Measurements from ENCODE around the gene DCXR.

Gene DCXR

GRCh38 chr17:82011617-82012187, 25.8 kb downstream of the DCXR start:
- DNase-seq: no peak
- no peak overlapping the region for H3K14ac ChIP-seq (ENCODE audit: low read length in 2 of 2)
- 96% methylated on average over 19 of the region's 19 CpGs for WGBS
- H3K4me3 ChIP-seq (ENCODE audit: insufficient read depth in 1 of 2, low read depth in 1 of 2, low read length in 2 of 2): no peak overlapping the region
- no peaks in the 10 kb centered on the region for H3K27me3 ChIP-seq (ENCODE audit: control insufficient read depth in 1 of 2, insufficient read depth in 1 of 2, low read length in 2 of 2)
- no peak overlapping the region for H2BK12ac ChIP-seq (ENCODE audit: low read length in 2 of 2)
- H3K36me3 ChIP-seq (ENCODE audit: control insufficient read depth in 1 of 2, insufficient read depth in 2 of 2, low read depth in 1 of 2, low read length in 2 of 2): peaks cover 0 to 69% of the 10 kb centered on the region in 2 experiments
- H3K23ac ChIP-seq (ENCODE audit: low read length in 2 of 2): no peak overlapping the region
- no peak overlapping the region for H3K27ac ChIP-seq (ENCODE audit: low read length, poor library complexity, severe bottlenecking)
- H4K8ac ChIP-seq (ENCODE audit: low read length): no peak overlapping the region
- H3K4me1 ChIP-seq (ENCODE audit: control insufficient read depth, insufficient read depth, low read depth, low read length): peaks cover 29% of the 10 kb centered on the region
- H2BK120ac ChIP-seq (ENCODE audit: low read depth, low read length): no peak overlapping the region
- H2BK15ac ChIP-seq (ENCODE audit: low read depth, poor library complexity, severe bottlenecking): no peak overlapping the region
- H3K9me3 ChIP-seq (ENCODE audit: control insufficient read depth, low read length): no peaks in the 10 kb centered on the region
- no peak overlapping the region for H2BK5ac ChIP-seq (ENCODE audit: low read depth, low read length, poor library complexity, severe bottlenecking)
- peaks cover 4% of the 10 kb centered on the region for H3K79me1 ChIP-seq (replicated peaks; ENCODE audit: low read length, poor library complexity, severe bottlenecking)
- H3K9ac ChIP-seq (ENCODE audit: low read length): no peak overlapping the region
- H3K18ac ChIP-seq (ENCODE audit: low read depth in 1 of 2, low read length in 2 of 2): no peak overlapping the region
- no peak overlapping the region for H4K91ac ChIP-seq (ENCODE audit: low read length)
- no peak overlapping the region for H3K4me2 ChIP-seq (ENCODE audit: low read length, poor library complexity, severe bottlenecking)
- no peak overlapping the region for H2AFZ ChIP-seq (ENCODE audit: low read depth, low read length)
- H3K4ac ChIP-seq (ENCODE audit: low read depth in 1 of 2, low read length in 2 of 2): no peak overlapping the region
- no peak overlapping the region for H2AK5ac ChIP-seq (ENCODE audit: low read length, severe bottlenecking)

- no peak overlapping the region for H4K91ac ChIP-seq (ENCODE audit: low read length)
- DNase-seq: no peak
These were observed 26.6 kb downstream of the DCXR start for GRCh38 chr17:82010575-82011525.

GRCh38 chr17:82009413-82009812, 28.1 kb downstream of the DCXR start:
- H4K91ac ChIP-seq (ENCODE audit: low read length): no peak overlapping the region
- DNase-seq: no peak
- H3K9me3 ChIP-seq (ENCODE audit: control insufficient read depth, low read length): no peaks in the 10 kb centered on the region
- H2BK12ac ChIP-seq (ENCODE audit: low read length in 2 of 2): no peak overlapping the region
- no peak overlapping the region for H3K4me3 ChIP-seq (ENCODE audit: insufficient read depth in 1 of 2, low read depth in 1 of 2, low read length in 2 of 2)
- H2BK120ac ChIP-seq (ENCODE audit: low read depth, low read length): no peak overlapping the region
- no peak overlapping the region for H3K27ac ChIP-seq (ENCODE audit: low read length, poor library complexity, severe bottlenecking)
- H2BK5ac ChIP-seq (ENCODE audit: low read depth, low read length, poor library complexity, severe bottlenecking): no peak overlapping the region
- H3K4me1 ChIP-seq (ENCODE audit: control insufficient read depth, insufficient read depth, low read depth, low read length): peaks cover 51% of the 10 kb centered on the region
- H2BK15ac ChIP-seq (ENCODE audit: low read depth, poor library complexity, severe bottlenecking): no peak overlapping the region
- no peak overlapping the region for H3K23ac ChIP-seq (ENCODE audit: low read length in 2 of 2)
- H3K9ac ChIP-seq (ENCODE audit: low read length): no peak overlapping the region
- peaks cover 6% of the 10 kb centered on the region for H3K79me1 ChIP-seq (replicated peaks; ENCODE audit: low read length, poor library complexity, severe bottlenecking)
- H3K27me3 ChIP-seq (ENCODE audit: control insufficient read depth in 1 of 2, insufficient read depth in 1 of 2, low read length in 2 of 2): no peaks in the 10 kb centered on the region
- H2AFZ ChIP-seq (ENCODE audit: low read depth, low read length): no peak overlapping the region
- no peak overlapping the region for H2AK5ac ChIP-seq (ENCODE audit: low read length, severe bottlenecking)
- 91% methylated on average over 15 of the region's 15 CpGs for WGBS
- H3K36me3 ChIP-seq (ENCODE audit: control insufficient read depth in 1 of 2, insufficient read depth in 2 of 2, low read depth in 1 of 2, low read length in 2 of 2): peaks cover 0 to 62% of the 10 kb centered on the region in 2 experiments
- no peak overlapping the region for H3K4ac ChIP-seq (ENCODE audit: low read depth in 1 of 2, low read length in 2 of 2)
- no peak overlapping the region for H3K14ac ChIP-seq (ENCODE audit: low read length in 2 of 2)
- H3K4me2 ChIP-seq (ENCODE audit: low read length, poor library complexity, severe bottlenecking): no peak overlapping the region
- no peak overlapping the region for H4K8ac ChIP-seq (ENCODE audit: low read length)
- no peak overlapping the region for H3K18ac ChIP-seq (ENCODE audit: low read depth in 1 of 2, low read length in 2 of 2)

More at GRCh38 chr17:82010575-82011525, 26.6 kb downstream of the DCXR start:
- Histone ChIP-seq H3K27me3 (ENCODE audit: control insufficient read depth in 1 of 2, insufficient read depth in 1 of 2, low read length in 2 of 2) (no peaks in the 10 kb centered on the region), H3K14ac (ENCODE audit: low read length in 2 of 2) (no peak overlapping the region), H3K4ac (ENCODE audit: low read depth in 1 of 2, low read length in 2 of 2) (no peak overlapping the region), H2BK120ac (ENCODE audit: low read depth, low read length) (no peak overlapping the region), H4K8ac (ENCODE audit: low read length) (no peak overlapping the region), H2BK12ac (ENCODE audit: low read length in 2 of 2) (no peak overlapping the region), H3K36me3 (ENCODE audit: control insufficient read depth in 1 of 2, insufficient read depth in 2 of 2, low read depth in 1 of 2, low read length in 2 of 2) (peaks cover 0 to 69% of the 10 kb centered on the region in 2 experiments), H2AFZ (ENCODE audit: low read depth, low read length) (no peak overlapping the region), H2BK5ac (ENCODE audit: low read depth, low read length, poor library complexity, severe bottlenecking) (no peak overlapping the region), H3K27ac (ENCODE audit: low read length, poor library complexity, severe bottlenecking) (no peak overlapping the region), H3K23ac (ENCODE audit: low read length in 2 of 2) (no peak overlapping the region), H3K4me3 (ENCODE audit: insufficient read depth in 1 of 2, low read depth in 1 of 2, low read length in 2 of 2) (no peak overlapping the region), H2BK15ac (ENCODE audit: low read depth, poor library complexity, severe bottlenecking) (no peak overlapping the region), H3K9me3 (ENCODE audit: control insufficient read depth, low read length) (no peaks in the 10 kb centered on the region), H3K79me1 (replicated peaks; ENCODE audit: low read length, poor library complexity, severe bottlenecking) (peaks cover 4% of the 10 kb centered on the region), H3K18ac (ENCODE audit: low read depth in 1 of 2, low read length in 2 of 2) (no peak overlapping the region), H2AK5ac (ENCODE audit: low read length, severe bottlenecking) (no peak overlapping the region), H3K4me2 (ENCODE audit: low read length, poor library complexity, severe bottlenecking) (no peak overlapping the region), H3K9ac (ENCODE audit: low read length) (no peak overlapping the region), H3K4me1 (ENCODE audit: control insufficient read depth, insufficient read depth, low read depth, low read length) (peaks cover 37% of the 10 kb centered on the region)
- WGBS: 97% methylated on average over 39 of the region's 39 CpGs

- Histone ChIP-seq H2AK5ac (ENCODE audit: low read length, severe bottlenecking) (no peak overlapping the region), H3K36me3 (ENCODE audit: control insufficient read depth in 1 of 2, insufficient read depth in 2 of 2, low read depth in 1 of 2, low read length in 2 of 2) (peaks cover 0 to 57% of the 10 kb centered on the region in 2 experiments), H3K14ac (ENCODE audit: low read length in 2 of 2) (no peak overlapping the region), H2BK15ac (ENCODE audit: low read depth, poor library complexity, severe bottlenecking) (peak overlapping the region; percentile 9), H2BK12ac (ENCODE audit: low read length in 2 of 2) (no peak overlapping the region), H4K8ac (ENCODE audit: low read length) (no peak overlapping the region), H3K4ac (ENCODE audit: low read depth in 1 of 2, low read length in 2 of 2) (no peak overlapping the region), H2AFZ (ENCODE audit: low read depth, low read length) (no peak overlapping the region), H3K27me3 (ENCODE audit: control insufficient read depth in 1 of 2, insufficient read depth in 1 of 2, low read length in 2 of 2) (no peaks in the 10 kb centered on the region), H3K79me1 (replicated peaks; ENCODE audit: low read length, poor library complexity, severe bottlenecking) (peaks cover 6% of the 10 kb centered on the region), H2BK5ac (ENCODE audit: low read depth, low read length, poor library complexity, severe bottlenecking) (no peak overlapping the region), H3K4me1 (ENCODE audit: control insufficient read depth, insufficient read depth, low read depth, low read length) (peaks cover 55% of the 10 kb centered on the region), H4K91ac (ENCODE audit: low read length) (no peak overlapping the region), H3K9ac (ENCODE audit: low read length) (no peak overlapping the region), H3K27ac (ENCODE audit: low read length, poor library complexity, severe bottlenecking) (no peak overlapping the region), H3K4me3 (ENCODE audit: insufficient read depth in 1 of 2, low read depth in 1 of 2, low read length in 2 of 2) (no peak overlapping the region), H3K23ac (ENCODE audit: low read length in 2 of 2) (no peak overlapping the region), H2BK120ac (ENCODE audit: low read depth, low read length) (no peak overlapping the region), H3K18ac (ENCODE audit: low read depth in 1 of 2, low read length in 2 of 2) (no peak overlapping the region), H3K9me3 (ENCODE audit: control insufficient read depth, low read length) (no peaks in the 10 kb centered on the region), H3K4me2 (ENCODE audit: low read length, poor library complexity, severe bottlenecking) (no peak overlapping the region)
- 98% methylated on average over 28 of the region's 28 CpGs for WGBS
- no peak for DNase-seq
These were observed 28.5 kb downstream of the DCXR start for GRCh38 chr17:82008941-82009405.

All from mesenchymal stem cell (in vitro differentiated cells and primary cell).